OCI-LY3 (cell line): ENCODE data around the gene AREG.

Experiments
- H2AFZ ChIP-seq: fragments of 200-600, 300-600 bp; shearing (Covaris generic); 2 replicates; pipeline ENCODE4 v1.6.0; 2014; ENCODE audit warnings: antibody characterized with exemption, low read depth, low read length
- H3K27ac ChIP-seq: fragments of 200-600, 300-600 bp; sonication (generic); 2 replicates; pipeline ENCODE4 v1.5.1; 2014; ENCODE audit warnings: mild to moderate bottlenecking, low read length, moderate library complexity, mixed read lengths
- H3K27me3 ChIP-seq: fragments of 200-600, 300-600 bp; sonication (generic); 2 replicates; pipeline ENCODE4 v1.6.1; 2014; ENCODE audit warnings: low read depth, low read length, mixed read lengths
- H3K36me3 ChIP-seq: fragments of 200-600, 300-600 bp; sonication (generic); replicated peaks from 2 replicates; pipeline ENCODE3; 2014; ENCODE audit warnings: low read depth, low read length, mixed read lengths
- H3K4me1 ChIP-seq: fragments of 300-600, 200-600 bp; sonication (generic); 2 replicates; pipeline ENCODE4 v1.6.1; 2014; ENCODE audit warnings: low read length, mixed read lengths
- H3K4me2 ChIP-seq: fragments of 200-600, 300-600 bp; sonication (generic); 2 replicates; pipeline ENCODE4 v1.6.1; 2014; ENCODE audit warnings: low read length, mixed read lengths
- H3K4me3 ChIP-seq: fragments of 300-600, 200-600 bp; sonication (generic); 2 replicates; pipeline ENCODE4 v1.5.1; 2014; ENCODE audit warnings: antibody characterized with exemption, mild to moderate bottlenecking, low read length, moderate library complexity
- H3K79me2 ChIP-seq: fragments of 300-600, 200-600 bp; shearing (Covaris generic); 2 replicates; pipeline ENCODE4 v1.6.1; 2014; ENCODE audit warnings: mild to moderate bottlenecking, low read length, mixed read lengths
- H3K9ac ChIP-seq: fragments of 300-600, 200-600 bp; shearing (Covaris generic); 2 replicates; pipeline ENCODE4 v1.6.0; 2014; ENCODE audit warnings: mild to moderate bottlenecking, low read length, moderate library complexity
- H3K9me3 ChIP-seq: fragments of 200-600, 300-600 bp; shearing (Covaris generic); 2 replicates; pipeline ENCODE4 v1.6.1; 2014; ENCODE audit warnings: low read length, mixed read lengths; ENCODE audit not compliant: insufficient read depth
- H4K20me1 ChIP-seq: fragments of 200-600, 300-600 bp; sonication (generic); 2 replicates; pipeline ENCODE4 v1.6.1; 2016; ENCODE audit warnings: low read length, mixed read lengths; ENCODE audit not compliant: insufficient read depth
- EZH2phosphoT487 ChIP-seq: fragments of 200-600 bp; shearing (Covaris generic); IDR thresholded peaks from 2 replicates; pipeline ENCODE4 v1.6.1; 2018; ENCODE audit warnings: antibody characterized with exemption, mixed run types, low read depth
- TF ChIP-seq, protein P1 (sequence below): fragments of 200-600, 300-600 bp; sonication (generic); IDR thresholded peaks from 2 replicates; pipeline ENCODE4 v1.5.1; 2014; ENCODE audit warnings: antibody characterized with exemption, low read length, low read depth

The AREG gene

DNA sequence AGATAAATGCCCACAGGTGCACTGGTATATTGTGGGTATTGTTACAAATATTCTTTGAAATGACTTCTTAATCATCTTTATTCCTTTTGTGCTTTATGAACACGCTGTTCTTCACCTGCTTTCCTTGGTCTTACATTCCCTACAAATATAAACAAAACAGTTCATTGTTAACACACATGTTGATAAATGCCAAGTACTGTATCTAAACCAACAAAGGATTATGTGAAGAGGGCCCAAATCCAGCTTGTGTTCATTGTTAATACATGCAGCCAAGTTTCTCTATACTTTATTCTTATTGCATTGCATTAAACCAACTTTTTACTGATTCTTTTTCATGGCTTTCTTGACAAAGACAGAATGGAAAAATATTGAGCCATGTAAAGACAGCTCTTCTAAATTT is 42.8 kb downstream of the AREG start:
- Histone ChIP-seq H3K4me3 (no peak overlapping the region), H3K9ac (no peak overlapping the region), H3K27ac (no peak overlapping the region), H4K20me1 (no peaks in the 10 kb centered on the region), H2AFZ (no peak overlapping the region), H3K27me3 (no peaks in the 10 kb centered on the region), H3K79me2 (no peaks in the 10 kb centered on the region), H3K4me2 (no peak overlapping the region), H3K4me1 (peaks cover 10% of the 10 kb centered on the region), H3K36me3 (no peaks in the 10 kb centered on the region), H3K9me3 (no peaks in the 10 kb centered on the region)
- TF ChIP-seq, protein P1, sequence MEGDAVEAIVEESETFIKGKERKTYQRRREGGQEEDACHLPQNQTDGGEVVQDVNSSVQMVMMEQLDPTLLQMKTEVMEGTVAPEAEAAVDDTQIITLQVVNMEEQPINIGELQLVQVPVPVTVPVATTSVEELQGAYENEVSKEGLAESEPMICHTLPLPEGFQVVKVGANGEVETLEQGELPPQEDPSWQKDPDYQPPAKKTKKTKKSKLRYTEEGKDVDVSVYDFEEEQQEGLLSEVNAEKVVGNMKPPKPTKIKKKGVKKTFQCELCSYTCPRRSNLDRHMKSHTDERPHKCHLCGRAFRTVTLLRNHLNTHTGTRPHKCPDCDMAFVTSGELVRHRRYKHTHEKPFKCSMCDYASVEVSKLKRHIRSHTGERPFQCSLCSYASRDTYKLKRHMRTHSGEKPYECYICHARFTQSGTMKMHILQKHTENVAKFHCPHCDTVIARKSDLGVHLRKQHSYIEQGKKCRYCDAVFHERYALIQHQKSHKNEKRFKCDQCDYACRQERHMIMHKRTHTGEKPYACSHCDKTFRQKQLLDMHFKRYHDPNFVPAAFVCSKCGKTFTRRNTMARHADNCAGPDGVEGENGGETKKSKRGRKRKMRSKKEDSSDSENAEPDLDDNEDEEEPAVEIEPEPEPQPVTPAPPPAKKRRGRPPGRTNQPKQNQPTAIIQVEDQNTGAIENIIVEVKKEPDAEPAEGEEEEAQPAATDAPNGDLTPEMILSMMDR, result no peak
- TF ChIP-seq EZH2phosphoT487, result no peak

GRCh38 chr4:74490736-74491135 is 45.8 kb downstream of the AREG start:
- Histone ChIP-seq H3K36me3 (no peaks in the 10 kb centered on the region), H3K9ac (no peak overlapping the region), H3K79me2 (no peaks in the 10 kb centered on the region), H3K27ac (no peak overlapping the region), H3K4me1 (0 out of 2 replicates have a peak, but pooled peaks cover 3% of the 10 kb centered on the region), H2AFZ (no peak overlapping the region), H3K4me3 (no peak overlapping the region), H4K20me1 (no peaks in the 10 kb centered on the region), H3K4me2 (no peak overlapping the region), H3K27me3 (no peaks in the 10 kb centered on the region), H3K9me3 (no peaks in the 10 kb centered on the region)
- TF ChIP-seq, protein P1, result no peak
- no peak for TF ChIP-seq EZH2phosphoT487

DNA sequence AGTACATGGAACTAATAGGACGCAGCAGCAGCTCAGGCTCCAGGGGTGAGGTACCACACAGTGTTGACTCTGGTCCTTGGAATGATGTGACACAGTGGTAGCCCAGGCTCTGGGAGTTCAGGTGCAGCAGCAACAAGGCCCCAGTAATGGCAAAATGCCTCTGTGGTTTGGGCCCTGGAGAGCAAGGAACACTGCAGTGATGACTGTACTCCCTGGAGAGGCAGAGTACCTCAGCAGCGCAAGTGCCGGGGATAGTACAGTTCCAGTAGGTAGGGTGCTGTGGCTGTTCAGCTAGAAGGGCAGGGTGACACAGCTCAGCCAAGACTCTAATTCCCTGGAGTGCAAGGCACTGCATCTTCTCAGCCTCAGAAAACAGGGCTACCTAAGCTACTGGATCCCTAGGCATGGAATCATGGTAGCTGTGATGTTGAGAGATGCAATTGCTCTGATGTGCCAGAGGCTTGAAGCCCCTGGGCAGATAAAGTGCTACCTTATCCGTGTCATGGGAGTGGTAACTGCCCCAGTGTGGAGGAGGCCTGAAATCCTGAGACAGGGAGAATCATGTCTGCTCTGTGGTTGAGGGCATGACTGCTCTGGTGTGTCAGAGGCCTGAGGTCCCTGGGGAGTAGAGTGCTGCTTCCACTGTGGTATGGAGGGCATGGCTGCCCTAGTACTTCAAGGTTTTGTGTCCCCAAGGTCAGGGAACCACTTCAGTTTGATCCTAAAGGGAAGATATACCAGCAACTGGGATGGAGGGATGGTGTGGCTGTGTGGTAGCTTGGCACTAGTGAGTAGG is 55.2 kb downstream of the AREG start:
- TF ChIP-seq, protein P1, result no peak
- TF ChIP-seq EZH2phosphoT487, result no peak
- Histone ChIP-seq H3K4me2 (no peak overlapping the region), H3K79me2 (no peaks in the 10 kb centered on the region), H3K27ac (no peak overlapping the region), H3K36me3 (no peaks in the 10 kb centered on the region), H3K9me3 (no peaks in the 10 kb centered on the region), H4K20me1 (no peaks in the 10 kb centered on the region), H2AFZ (no peak overlapping the region), H3K4me3 (no peak overlapping the region), H3K27me3 (no peaks in the 10 kb centered on the region), H3K9ac (no peak overlapping the region), H3K4me1 (no peaks in the 10 kb centered on the region)

DNA sequence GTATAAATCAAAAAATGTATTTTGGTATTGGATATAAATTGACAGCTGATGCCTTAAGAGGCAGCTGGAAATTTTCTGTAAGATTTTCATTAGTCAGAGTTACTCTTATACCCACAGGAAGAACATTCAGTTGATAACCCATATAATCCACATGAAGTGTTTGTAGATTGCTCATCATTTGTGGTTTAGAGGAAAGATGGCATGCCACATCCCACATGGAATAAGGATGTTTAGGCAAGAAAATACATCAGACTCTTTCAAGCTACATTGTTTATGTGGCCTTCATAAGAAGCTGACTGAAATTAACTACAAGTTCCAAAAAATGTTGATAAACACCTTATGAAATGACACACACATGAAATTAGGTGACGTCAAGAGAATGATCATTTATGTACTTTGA is 56.6 kb downstream of the AREG start:
- Histone ChIP-seq H3K36me3 (no peaks in the 10 kb centered on the region), H2AFZ (no peak overlapping the region), H3K79me2 (no peaks in the 10 kb centered on the region), H3K4me1 (no peaks in the 10 kb centered on the region), H3K9ac (no peak overlapping the region), H3K9me3 (no peaks in the 10 kb centered on the region), H3K4me3 (no peak overlapping the region), H4K20me1 (no peaks in the 10 kb centered on the region), H3K27me3 (no peaks in the 10 kb centered on the region), H3K4me2 (no peak overlapping the region), H3K27ac (no peak overlapping the region)
- TF ChIP-seq EZH2phosphoT487, result no peak
- TF ChIP-seq, protein P1, result no peak
